A673 (cell line): ENCODE data around the gene GPBP1.

ENCODE experiments used
- EZH2 ChIP-seq: fragments of 200-600 bp; sonication (generic); IDR thresholded peaks from 2 replicates; pipeline ENCODE4 v1.6.1; 2017; ENCODE audit warnings: borderline replicate concordance, low read depth, mild to moderate bottlenecking, mixed read lengths, antibody characterized with exemption, low read length; ENCODE audit not compliant: poor library complexity, severe bottlenecking
- TF ChIP-seq, protein P1 (sequence below): fragments of 300-800, 200-600 bp; sonication (generic); conservative IDR thresholded peaks from 2 replicates; pipeline ENCODE4 v1.5.1; 2017; ENCODE audit warnings: low read depth, mild to moderate bottlenecking, antibody characterized with exemption, low read length, moderate library complexity, mixed read lengths

DNA sequence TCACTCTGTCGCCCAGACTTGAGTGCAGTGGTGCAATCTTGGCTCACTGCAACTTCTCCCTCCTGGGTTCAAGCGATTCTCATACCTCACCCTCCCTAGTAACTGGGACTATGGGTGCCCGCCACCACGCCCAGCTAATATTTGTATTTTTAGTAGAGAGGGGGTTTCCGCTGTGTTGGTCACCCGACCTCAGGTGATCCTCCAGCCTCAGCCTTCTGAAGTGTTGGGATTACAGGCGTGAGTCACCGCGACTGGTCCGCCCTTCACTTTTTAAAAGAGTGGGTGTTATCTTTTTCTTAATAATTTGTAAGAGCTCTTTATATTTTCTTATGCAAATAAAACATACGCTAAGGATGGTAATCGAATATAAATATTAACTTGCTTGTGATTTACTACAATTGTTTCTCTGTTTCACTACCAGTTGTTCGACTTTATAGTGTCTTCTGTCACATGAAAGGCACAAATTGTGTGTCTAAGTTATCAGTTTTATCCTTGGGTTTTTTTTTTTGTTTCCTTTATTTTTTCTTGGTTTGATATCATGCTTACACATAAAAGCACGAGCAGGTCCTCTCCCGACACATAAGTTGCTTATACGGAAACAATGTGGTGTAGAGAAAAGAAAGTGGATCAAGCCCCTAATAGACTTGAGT is 1.9 kb upstream of the GPBP1 start:
- TF ChIP-seq, protein P1, sequence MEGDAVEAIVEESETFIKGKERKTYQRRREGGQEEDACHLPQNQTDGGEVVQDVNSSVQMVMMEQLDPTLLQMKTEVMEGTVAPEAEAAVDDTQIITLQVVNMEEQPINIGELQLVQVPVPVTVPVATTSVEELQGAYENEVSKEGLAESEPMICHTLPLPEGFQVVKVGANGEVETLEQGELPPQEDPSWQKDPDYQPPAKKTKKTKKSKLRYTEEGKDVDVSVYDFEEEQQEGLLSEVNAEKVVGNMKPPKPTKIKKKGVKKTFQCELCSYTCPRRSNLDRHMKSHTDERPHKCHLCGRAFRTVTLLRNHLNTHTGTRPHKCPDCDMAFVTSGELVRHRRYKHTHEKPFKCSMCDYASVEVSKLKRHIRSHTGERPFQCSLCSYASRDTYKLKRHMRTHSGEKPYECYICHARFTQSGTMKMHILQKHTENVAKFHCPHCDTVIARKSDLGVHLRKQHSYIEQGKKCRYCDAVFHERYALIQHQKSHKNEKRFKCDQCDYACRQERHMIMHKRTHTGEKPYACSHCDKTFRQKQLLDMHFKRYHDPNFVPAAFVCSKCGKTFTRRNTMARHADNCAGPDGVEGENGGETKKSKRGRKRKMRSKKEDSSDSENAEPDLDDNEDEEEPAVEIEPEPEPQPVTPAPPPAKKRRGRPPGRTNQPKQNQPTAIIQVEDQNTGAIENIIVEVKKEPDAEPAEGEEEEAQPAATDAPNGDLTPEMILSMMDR = no peak
- no peak for TF ChIP-seq EZH2
